ENCODE data around the gene ALOX5.

GRCh38 chr10:45429790-45430189 is 55.8 kb downstream of the ALOX5 start:
- TF ChIP-seq CTCF (IDR thresholded peaks at IDR 0.05 in 8 of 11, conservative IDR thresholded peaks at IDR 0.05 in 3 of 11) (no peak), POLR2A (IDR thresholded peaks at IDR 0.05) (no peak)

Data from spleen (tissue), 7 donors.